Gastrocnemius medialis (tissue), 4 donors: ENCODE measurements around the gene SPIRE1. TPM values are rescaled to one million over a fixed set of nuclear protein-coding genes. Genes with fewer than 3 reads are reported as not detected.

Experiments
- ATAC-seq, 2 donors: fragments of 150-250 bp; one replicate each; pipeline ENCODE4 v1.9.1; 2016
- DNase-seq, 2 donors: peaks; one replicate each; pipeline ENCODE4 v3.0.0-alpha.2; 2019
- H3K27ac ChIP-seq, 4 donors: fragments of 200-600 bp; sonication (generic); 1 replicate in 1 of 4; 2 replicates in 3 of 4; pipeline ENCODE4 v1.5.1; 2016 to 2018; ENCODE audit warnings: mild to moderate bottlenecking in 2 of 4, moderate library complexity in 1 of 4
- H3K27me3 ChIP-seq, 3 donors: fragments of 200-600 bp; sonication (generic) in 2 of 3; 1 replicate in 1 of 3; 2 replicates in 2 of 3; pipeline versions ENCODE4 v1.5.1 to v1.6.0; 2016 to 2019; ENCODE audit warnings: mild to moderate bottlenecking in 1 of 3, moderate library complexity in 1 of 3
- H3K36me3 ChIP-seq, 2 donors: fragments of 200-600 bp; sonication (generic) in 1 of 2; one replicate each; pipeline ENCODE4 v1.5.1; 2017 to 2018
- H3K4me1 ChIP-seq, 2 donors: fragments of 200-600 bp; sonication (generic) in 1 of 2; one replicate each; pipeline ENCODE4 v1.5.1; 2016 to 2017; ENCODE audit warnings: mild to moderate bottlenecking in 2 of 2
- H3K4me3 ChIP-seq, 4 donors: fragments of 200-600 bp; sonication (generic) in 3 of 4; 1 replicate in 1 of 4; 2 replicates in 3 of 4; pipeline ENCODE4 v1.5.1; 2016 to 2019; ENCODE audit warnings: mild to moderate bottlenecking in 2 of 4
- H3K9me3 ChIP-seq, 3 donors: fragments of 200-600 bp; sonication (generic) in 2 of 3; 1 replicate in 1 of 3; 2 replicates in 2 of 3; pipeline ENCODE4 v1.5.1; 2016 to 2019
- CTCF ChIP-seq, 5 experiments: fragments of 450-650 bp in 3 of 5; fragments of 200-600 bp in 2 of 5; sonication (generic) in 2 of 5; IDR thresholded peaks in 4 of 5; conservative IDR thresholded peaks in 1 of 5; 1 replicate in 4 of 5; 2 replicates in 1 of 5; pipeline ENCODE4 v1.5.1; 2016 to 2019; ENCODE audit warnings: antibody characterized with exemption in 5 of 5, mild to moderate bottlenecking in 3 of 5, moderate library complexity in 3 of 5
- POLR2A ChIP-seq, 2 donors: fragments of 450-650 bp; IDR thresholded peaks; one replicate each; pipeline ENCODE4 v1.6.1; 2017; ENCODE audit warnings: antibody characterized with exemption in 2 of 2, mild to moderate bottlenecking in 2 of 2, moderate library complexity in 2 of 2
- in situ Hi-C, 4 donors: fragments of 200-750 bp; cut with MboI; loops; one replicate each; pipeline versions ENCODE4 v1.15.0 to v1.8.0; 2017; ENCODE audit warnings: low sequenced_read_pairs in 4 of 4
- intact Hi-C: fragments of 100-400 bp; cut with DNase I; formaldehyde crosslinking; loops from one replicate; pipeline ENCODE4 v1.15.1; 2023; ENCODE audit warnings: low total_unique reads
- total RNA-seq, 4 donors: library from RNA; depleted of rRNA; stranded (reverse); fragments of >200 nt; gene quantifications; one replicate each; pipeline versions ENCODE4 v1.1.0 to v1.2.3, GENCODE V29; 2016

SPIRE1 gene
- total RNA-seq, 4 donors from 2014 or later: 48.3 to 82.7 (median 55.1) TPM

DNA sequence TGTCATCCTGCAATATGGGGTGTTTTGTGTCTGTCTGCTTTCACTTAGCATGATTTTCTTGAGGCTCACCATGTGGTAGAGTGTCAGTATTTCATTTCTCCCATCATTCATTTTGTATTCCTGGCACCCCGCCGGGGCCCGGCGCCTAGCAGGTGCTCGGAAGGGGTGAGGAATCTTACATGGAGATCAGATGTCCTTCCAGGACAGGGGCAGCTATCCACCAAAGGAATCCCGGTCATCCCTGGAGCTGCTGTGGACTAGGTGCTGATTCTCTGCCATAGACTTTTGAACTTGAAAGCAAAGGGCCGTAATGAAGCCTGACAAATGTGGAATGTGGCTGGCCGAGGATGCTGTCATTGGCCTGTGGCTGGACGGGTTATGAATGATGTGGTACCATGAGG, 247.8 kb downstream of the SPIRE1 start:
- in situ Hi-C loops (no loop called here), intact Hi-C loops (no loop called here)
- Histone ChIP-seq H3K36me3 (no peaks in the 10 kb centered on the region), H3K27ac (no peak overlapping the region), H3K9me3 (no peaks in the 10 kb centered on the region), H3K4me1 (peaks cover 0 to 6% of the 10 kb centered on the region in 2 donors), H3K4me3 (no peak overlapping the region), H3K27me3 (peaks cover 4 to 12% (median 5%) of the 10 kb centered on the region in 3 donors)
- DNase-seq (no peak), ATAC-seq (no peak)
- TF ChIP-seq POLR2A (IDR thresholded peaks at IDR 0.05) (no peak), CTCF (IDR thresholded peaks at IDR 0.05 in 4 of 5, conservative IDR thresholded peaks at IDR 0.05 in 1 of 5) (no peak)

DNA sequence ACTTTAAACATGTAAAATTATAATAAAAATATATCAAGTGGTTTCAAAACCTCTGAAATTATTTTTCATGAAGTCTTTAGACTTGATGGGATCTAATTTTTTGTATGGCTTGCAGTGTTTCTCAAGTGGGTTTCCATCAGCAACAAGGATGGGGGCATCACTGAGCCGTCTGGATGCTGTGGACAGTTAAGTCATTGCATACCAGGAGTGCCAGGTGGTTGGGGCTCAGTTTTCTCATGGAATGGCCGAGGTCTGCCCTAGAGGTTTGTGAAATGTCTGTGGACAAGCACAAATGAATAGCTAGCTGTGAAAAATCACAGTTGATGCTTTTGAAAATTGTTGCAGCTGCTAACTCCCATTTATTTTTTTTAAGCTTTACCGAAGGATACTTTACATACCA, 248.4 kb downstream of the SPIRE1 start:
- no peak overlapping the region for H3K27ac ChIP-seq
- in situ Hi-C loops (no loop called here), intact Hi-C loops (no loop called here)
- no peak overlapping the region for H3K4me3 ChIP-seq
- peaks cover 10 to 18% (median 10%) of the 10 kb centered on the region in 3 donors for H3K27me3 ChIP-seq
- TF ChIP-seq CTCF (IDR thresholded peaks at IDR 0.05 in 4 of 5, conservative IDR thresholded peaks at IDR 0.05 in 1 of 5): no peak
- no peak for TF ChIP-seq POLR2A (IDR thresholded peaks at IDR 0.05)
- ATAC-seq: no peak
- H3K36me3 ChIP-seq: no peaks in the 10 kb centered on the region
- H3K9me3 ChIP-seq: no peaks in the 10 kb centered on the region
- no peak for DNase-seq
- peaks cover 0 to 6% of the 10 kb centered on the region in 2 donors for H3K4me1 ChIP-seq

DNA sequence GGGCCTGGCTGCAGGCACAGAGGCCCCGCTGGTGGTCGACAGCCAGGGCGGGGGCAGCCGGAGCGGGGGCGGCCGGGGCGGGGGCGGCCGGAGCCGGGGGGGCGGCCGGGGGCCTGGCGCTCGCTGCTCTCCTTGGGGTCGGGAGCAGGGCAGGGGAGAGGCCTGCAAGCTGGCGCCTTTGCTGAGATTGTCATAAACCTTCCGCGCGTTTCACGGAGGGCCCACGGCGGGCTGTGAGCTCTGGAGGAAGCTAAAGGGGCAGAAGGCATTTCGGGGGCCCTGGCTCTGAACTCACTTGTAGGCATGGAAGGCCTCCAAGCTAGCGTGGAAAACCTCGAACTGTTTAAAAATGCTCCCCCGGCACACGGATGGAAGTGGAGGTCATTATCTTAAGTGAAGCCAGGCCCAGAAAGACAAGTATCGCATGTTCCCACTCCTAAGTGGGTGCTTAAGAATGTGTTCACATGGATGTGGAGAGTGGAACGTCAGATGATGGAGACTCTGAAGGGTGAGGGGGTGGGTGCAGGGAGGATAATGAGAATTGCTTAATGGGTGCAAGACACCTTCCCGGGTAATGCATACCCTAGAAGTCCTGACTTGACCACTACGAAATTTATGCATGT, 249.5 kb downstream of the SPIRE1 start:
- no peak for TF ChIP-seq POLR2A (IDR thresholded peaks at IDR 0.05)
- no peak for TF ChIP-seq CTCF (IDR thresholded peaks at IDR 0.05 in 4 of 5, conservative IDR thresholded peaks at IDR 0.05 in 1 of 5)
- H3K4me1 ChIP-seq: peaks cover 0 to 6% of the 10 kb centered on the region in 2 donors
- H3K36me3 ChIP-seq: no peaks in the 10 kb centered on the region
- H3K9me3 ChIP-seq: no peaks in the 10 kb centered on the region
- ATAC-seq (no peak), DNase-seq (no peak)
- in situ Hi-C loops (no loop called here), intact Hi-C loops (no loop called here)
- H3K27me3 ChIP-seq: peaks cover 16 to 28% (median 21%) of the 10 kb centered on the region in 3 donors
- H3K4me3 ChIP-seq: peak overlapping the region; percentile 54 to 70 (median 60)
- H3K27ac ChIP-seq: peak overlapping the region; percentile 58 to 76 (median 69)

GRCh38 chr18:12406371-12407111, 251.4 kb downstream of the SPIRE1 start:
- TF ChIP-seq CTCF (IDR thresholded peaks at IDR 0.05 in 4 of 5, conservative IDR thresholded peaks at IDR 0.05 in 1 of 5) (no peak), POLR2A (IDR thresholded peaks at IDR 0.05) (no peak)
- no peaks in the 10 kb centered on the region for H3K36me3 ChIP-seq
- intact Hi-C loops (loop anchor here (1.0 kb wide), 2 partner anchors 29 to 252 kb away; partner anchors contain the start of genes AFG3L2 and SPIRE1), in situ Hi-C loops (no loop called here)
- peaks cover 16 to 36% (median 33%) of the 10 kb centered on the region in 3 donors for H3K27me3 ChIP-seq
- no peak overlapping the region for H3K4me3 ChIP-seq
- peaks cover 0 to 6% of the 10 kb centered on the region in 2 donors for H3K4me1 ChIP-seq
- DNase-seq (no peak), ATAC-seq (no peak)
- no peaks in the 10 kb centered on the region for H3K9me3 ChIP-seq
- no peak overlapping the region for H3K27ac ChIP-seq
